ENCODE measurements around the gene PRR7. TPM values are rescaled to one million over a fixed set of nuclear protein-coding genes. Genes with fewer than 3 reads are reported as not detected.
A peak's percentile ranks its signal among the peaks of the same experiment; 100 is the strongest.

The PRR7 gene
- total RNA-seq, 4 donors from 2014 or later: 5.0 to 7.7 (median 6.4) TPM

DNA sequence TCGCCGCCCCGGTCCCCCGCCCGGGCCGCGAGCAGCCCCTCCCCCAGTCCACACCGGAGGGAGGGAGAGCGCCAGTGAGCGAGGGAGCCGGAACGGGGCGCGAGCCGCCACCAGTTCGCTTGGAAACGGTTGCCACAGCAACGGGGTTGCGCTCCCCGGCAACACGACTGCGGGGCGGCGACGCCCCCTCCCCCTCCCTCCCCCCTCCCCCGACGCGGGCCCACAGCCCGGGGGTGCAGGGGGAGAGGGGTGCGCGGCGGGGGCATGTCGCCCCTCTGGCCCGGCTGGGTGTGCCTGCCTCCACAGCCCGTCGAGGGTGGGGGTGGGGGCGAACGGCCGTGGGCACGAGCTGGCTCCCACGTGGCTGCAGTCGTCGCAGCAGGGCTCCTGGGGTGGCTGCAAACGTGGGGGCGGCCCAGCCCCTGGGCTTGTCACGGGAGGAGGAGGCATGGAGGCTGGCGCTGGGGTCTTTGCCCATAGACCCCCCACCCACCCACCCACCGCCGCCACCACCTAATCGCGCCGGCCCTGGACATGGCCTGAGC is 524 bp downstream of the PRR7 start:
- TF ChIP-seq, protein P1, sequence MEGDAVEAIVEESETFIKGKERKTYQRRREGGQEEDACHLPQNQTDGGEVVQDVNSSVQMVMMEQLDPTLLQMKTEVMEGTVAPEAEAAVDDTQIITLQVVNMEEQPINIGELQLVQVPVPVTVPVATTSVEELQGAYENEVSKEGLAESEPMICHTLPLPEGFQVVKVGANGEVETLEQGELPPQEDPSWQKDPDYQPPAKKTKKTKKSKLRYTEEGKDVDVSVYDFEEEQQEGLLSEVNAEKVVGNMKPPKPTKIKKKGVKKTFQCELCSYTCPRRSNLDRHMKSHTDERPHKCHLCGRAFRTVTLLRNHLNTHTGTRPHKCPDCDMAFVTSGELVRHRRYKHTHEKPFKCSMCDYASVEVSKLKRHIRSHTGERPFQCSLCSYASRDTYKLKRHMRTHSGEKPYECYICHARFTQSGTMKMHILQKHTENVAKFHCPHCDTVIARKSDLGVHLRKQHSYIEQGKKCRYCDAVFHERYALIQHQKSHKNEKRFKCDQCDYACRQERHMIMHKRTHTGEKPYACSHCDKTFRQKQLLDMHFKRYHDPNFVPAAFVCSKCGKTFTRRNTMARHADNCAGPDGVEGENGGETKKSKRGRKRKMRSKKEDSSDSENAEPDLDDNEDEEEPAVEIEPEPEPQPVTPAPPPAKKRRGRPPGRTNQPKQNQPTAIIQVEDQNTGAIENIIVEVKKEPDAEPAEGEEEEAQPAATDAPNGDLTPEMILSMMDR (IDR thresholded peaks at IDR 0.05): no peak
- TF ChIP-seq POLR2A (IDR thresholded peaks at IDR 0.05): no peak
- Histone ChIP-seq H3K9me3 (no peaks in the 10 kb centered on the region), H3K36me3 (peaks cover 0 to 5% (median 1%) of the 10 kb centered on the region in 3 donors), H3K4me1 (peaks cover 29 to 80% (median 32%) of the 10 kb centered on the region in 3 donors), H3K27me3 (peaks cover 0 to 48% (median 0%) of the 10 kb centered on the region in 4 donors), H3K27ac (peak overlapping the region in 2 of 4 donors; percentile 62 to 63), H3K4me3 (peak overlapping the region; percentile 45 to 82 (median 70))
- intact Hi-C loops (cut with DNase I): no loop called here
- DNase-seq: no peak
- no CpG with 5 or more reads among the region's 52 CpGs for WGBS, 2 donors

DNA sequence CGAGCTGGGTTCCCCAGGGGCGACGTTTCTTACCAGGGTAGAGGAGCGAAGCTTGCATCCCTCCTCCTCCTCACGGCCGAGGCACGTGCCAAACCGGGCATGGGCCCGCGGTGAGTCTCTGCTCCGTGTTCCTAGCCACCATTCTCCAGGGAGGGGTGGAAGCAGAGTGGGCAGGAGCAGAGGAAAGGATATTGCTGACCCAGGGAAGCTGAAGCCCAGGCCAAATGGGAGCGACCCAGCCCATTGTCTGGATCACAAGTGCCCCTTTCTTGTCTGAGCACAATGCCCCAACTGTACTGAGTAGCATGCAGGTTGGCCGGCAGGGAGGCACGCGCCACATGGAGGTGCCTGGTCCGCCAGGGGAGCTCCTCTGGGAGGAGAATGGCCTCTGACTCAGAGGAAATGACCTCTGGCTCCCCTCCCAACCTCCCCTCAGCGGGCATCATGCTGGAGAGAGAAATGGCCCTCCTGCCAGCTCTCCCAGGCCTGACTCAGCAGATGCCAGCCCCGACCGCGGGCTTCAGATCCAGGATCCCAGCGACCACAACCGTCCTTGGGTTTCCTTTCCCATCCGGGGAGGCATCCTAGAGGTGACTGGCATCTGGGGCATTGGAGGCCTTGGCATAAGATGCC is 1.1 kb downstream of the PRR7 start:
- no peak for DNase-seq
- peaks cover 0 to 54% (median 0%) of the 10 kb centered on the region in 4 donors for H3K27me3 ChIP-seq
- no CpG with 5 or more reads among the region's 23 CpGs for WGBS, 2 donors
- no peaks in the 10 kb centered on the region for H3K9me3 ChIP-seq
- H3K4me3 ChIP-seq: peak overlapping the region; percentile 45 to 82 (median 70)
- no peaks in the 10 kb centered on the region for H3K36me3 ChIP-seq
- H3K4me1 ChIP-seq: peaks cover 31 to 86% (median 32%) of the 10 kb centered on the region in 3 donors
- peak overlapping the region in 1 of 4 donors; percentile 62 for H3K27ac ChIP-seq
- TF ChIP-seq, protein P1 (IDR thresholded peaks at IDR 0.05): peak in 1 of 6 experiments; percentile 2
- TF ChIP-seq POLR2A (IDR thresholded peaks at IDR 0.05): no peak
- intact Hi-C loops (cut with DNase I): no loop called here

DNA sequence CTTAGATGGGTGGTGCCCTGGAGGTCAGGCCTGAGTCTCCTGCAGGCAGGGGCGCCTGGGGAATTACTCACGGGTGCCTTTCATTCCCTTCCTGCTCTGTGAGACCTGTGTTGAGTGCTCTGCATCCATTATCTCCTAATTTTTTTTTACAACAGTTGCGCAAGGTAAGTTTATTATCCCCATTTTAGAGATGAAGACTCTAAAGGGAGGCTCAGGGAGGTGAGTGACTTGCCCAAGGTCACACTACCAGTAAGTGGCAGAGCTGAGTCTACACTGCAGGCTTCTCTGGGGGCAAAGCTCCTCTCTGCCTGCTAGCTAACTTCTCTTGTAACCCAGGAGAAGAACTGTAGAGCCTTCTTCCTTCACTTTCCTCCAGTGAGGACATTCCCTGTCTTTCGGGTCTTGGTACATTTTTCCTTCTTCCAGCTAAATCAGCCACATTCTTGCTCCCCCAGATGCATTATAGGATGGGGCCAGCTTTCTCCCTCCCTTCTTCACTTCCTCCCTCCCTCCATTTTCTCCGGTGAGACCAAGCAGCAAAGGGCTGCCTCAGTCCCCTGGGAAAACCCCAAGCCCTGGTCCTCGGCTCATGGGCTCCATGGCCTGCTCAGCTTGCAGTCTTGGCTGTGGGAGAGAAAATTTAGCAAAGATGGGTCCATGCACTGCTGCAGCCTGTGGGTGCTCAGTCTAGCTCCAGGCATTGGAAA is 1.8 kb downstream of the PRR7 start:
- DNase-seq: no peak
- peaks cover 36 to 86% (median 37%) of the 10 kb centered on the region in 3 donors for H3K4me1 ChIP-seq
- TF ChIP-seq, protein P1 (IDR thresholded peaks at IDR 0.05): no peak
- no peak for TF ChIP-seq POLR2A (IDR thresholded peaks at IDR 0.05)
- intact Hi-C loops (cut with DNase I): no loop called here
- peaks cover 0 to 59% (median 0%) of the 10 kb centered on the region in 4 donors for H3K27me3 ChIP-seq
- H3K27ac ChIP-seq: peak overlapping the region in 1 of 4 donors; percentile 62
- no peaks in the 10 kb centered on the region for H3K9me3 ChIP-seq
- 58 to 67% methylated on average over 4 to 5 of the region's 6 CpGs for WGBS, 2 donors
- H3K36me3 ChIP-seq: no peaks in the 10 kb centered on the region
- H3K4me3 ChIP-seq: peak overlapping the region in 1 of 4 donors; percentile 82

DNA sequence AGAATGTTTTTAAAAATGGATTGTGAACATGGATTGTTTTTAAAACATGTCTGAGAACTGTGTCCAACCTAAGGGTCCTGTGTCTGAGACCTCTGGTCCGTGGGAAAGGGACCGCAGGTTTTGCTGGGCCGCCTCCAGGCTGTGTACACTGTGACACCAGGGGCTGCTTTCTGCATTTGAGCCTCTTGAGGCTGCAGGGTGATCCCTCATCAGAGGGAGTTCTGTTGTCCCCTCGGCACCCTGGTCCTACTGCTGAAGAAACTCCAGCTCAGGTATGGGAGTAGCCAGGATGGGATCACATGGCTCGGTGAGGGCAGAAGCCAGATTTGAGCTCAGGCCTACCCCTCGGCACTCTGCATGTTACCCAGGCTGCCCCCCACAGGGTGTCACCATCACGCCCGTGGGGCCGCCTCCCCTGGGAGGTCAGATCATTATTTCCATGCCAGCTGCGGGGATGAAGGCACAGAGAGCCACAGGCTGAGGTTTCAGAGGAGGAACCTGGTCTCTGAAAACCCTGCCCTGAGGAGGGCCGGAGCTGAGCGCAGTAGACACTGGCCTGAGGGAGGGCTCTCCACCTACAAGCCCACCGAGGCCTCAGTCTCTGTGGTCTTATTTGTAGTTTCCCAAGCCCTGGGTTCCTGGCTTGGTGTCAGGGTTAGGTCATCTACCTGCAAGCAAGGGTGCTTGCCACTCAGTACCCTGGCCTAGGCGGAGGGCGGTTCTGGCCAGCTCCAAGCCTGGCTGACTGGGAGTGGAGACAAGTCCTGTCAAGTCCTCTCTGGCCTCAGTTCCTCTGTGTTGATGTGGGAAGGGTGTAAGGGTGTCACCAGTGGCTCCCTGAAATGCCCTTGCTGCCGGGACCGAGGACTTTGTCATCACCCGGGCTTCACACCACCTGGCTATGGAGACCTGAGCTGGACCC is 2.8 kb downstream of the PRR7 start:
- H3K4me3 ChIP-seq: no peak overlapping the region
- H3K4me1 ChIP-seq: peaks cover 45 to 87% (median 46%) of the 10 kb centered on the region in 3 donors
- DNase-seq: no peak
- TF ChIP-seq POLR2A (IDR thresholded peaks at IDR 0.05): no peak
- TF ChIP-seq, protein P1 (IDR thresholded peaks at IDR 0.05): peak in 1 of 6 experiments; percentile 4
- H3K27me3 ChIP-seq: peaks cover 0 to 62% (median 0%) of the 10 kb centered on the region in 4 donors
- intact Hi-C loops (cut with DNase I): loop anchor here (5.0 to 10.0 kb wide), 2 partner anchors 42 to 135 kb away; partner anchors contain the start of genes F12 and MXD3
- H3K9me3 ChIP-seq: no peaks in the 10 kb centered on the region
- H3K27ac ChIP-seq: peak overlapping the region in 1 of 4 donors; percentile 37
- no peaks in the 10 kb centered on the region for H3K36me3 ChIP-seq
- WGBS, 2 donors: 82 to 84% methylated on average over 5 to 7 of the region's 18 CpGs

All from esophagus squamous epithelium (tissue), 5 donors.